K562 (cell line): ENCODE measurements around the gene FIZ1. TPM values are rescaled to one million over a fixed set of nuclear protein-coding genes. Genes with fewer than 3 reads are reported as not detected.
A peak's percentile ranks its signal among the peaks of the same experiment; 100 is the strongest.

Experiments
- ATAC-seq: fragments of 200-7000 bp; cut with Tn5 transposase; 3 replicates; pipeline ENCODE4 v1.9.1; 2020; ENCODE audit warnings: moderate library complexity
- BruUV-seq: library from RNA; stranded (reverse); fragments of 400-500 nt; replicated peaks from 2 replicates; lab custom pipeline; 2021; lab: Mats Ljungman, UMichigan
- CTCF ChIA-PET: fragments of 300-600 bp; formaldehyde crosslinking; extraction: SDS; loops from one replicate; lab custom pipeline; 2021; ENCODE audit warnings: low intra/inter-chr PET ratio; lab: Yijun Ruan, JAX
- POLR2A ChIA-PET: fragments of 300-600, 350-650 bp; sonication (Branson Sonifier 250); formaldehyde crosslinking; extraction: SDS; loops from one replicate; lab custom pipeline; 2021; ENCODE audit warnings: antibody characterized with exemption, inconsistent platforms; lab: Yijun Ruan, JAX
- DNase-seq, 4 experiments: peaks; one replicate each; pipeline versions ENCODE4 v3.0.0 to v3.0.0-alpha.2; 2011 to 2018; ENCODE audit warnings: low spot score in 3 of 4, mixed read lengths in 3 of 4; ENCODE audit errors: extremely low read depth in 1 of 4
- FAIRE-seq: peaks from 2 replicates; lab custom pipeline; 2011; peaks lifted over from hg19 to GRCh38; lab: Jason Lieb, UNC
- H2AFZ ChIP-seq: 2 replicates; pipeline ENCODE4 v1.6.0; 2011; ENCODE audit warnings: low read depth, low read length, control low read depth, inconsistent platforms
- H3K27ac ChIP-seq: fragments of 200-600 bp; 3 replicates; pipeline ENCODE4 v1.8.0; 2011; ENCODE audit warnings: low read depth, mild to moderate bottlenecking, control low read depth, inconsistent platforms, low read length, moderate library complexity, mixed read lengths; ENCODE audit errors: extremely low read depth
- H3K27me3 ChIP-seq, 2 experiments: fragments of 300-600 bp in 1 of 2; 2 replicates in 1 of 2; 3 replicates in 1 of 2; pipeline versions ENCODE4 v1.6.0 to v1.8.0; 2011; ENCODE audit warnings: inconsistent platforms in 2 of 2, low read length in 2 of 2, mild to moderate bottlenecking in 1 of 2, mixed read lengths in 1 of 2, moderate library complexity in 1 of 2; ENCODE audit not compliant: control insufficient read depth in 2 of 2, insufficient read depth in 2 of 2
- H3K36me3 ChIP-seq: fragments of 300-600 bp; 3 replicates; pipeline ENCODE4 v1.8.0; 2011; ENCODE audit warnings: mild to moderate bottlenecking, low read length, inconsistent platforms; ENCODE audit not compliant: control insufficient read depth, insufficient read depth
- H3K4me1 ChIP-seq, 2 experiments: fragments of 200-600 bp in 1 of 2; replicated peaks in 1 of 2; 2 replicates in 1 of 2; 3 replicates in 1 of 2; pipeline versions ENCODE4 v1.5.1 to v1.8.0; 2011; ENCODE audit warnings: inconsistent platforms in 2 of 2, low read length in 2 of 2, mild to moderate bottlenecking in 1 of 2, mixed read lengths in 1 of 2, moderate library complexity in 1 of 2; ENCODE audit not compliant: control insufficient read depth in 2 of 2, insufficient read depth in 2 of 2
- H3K4me2 ChIP-seq: 2 replicates; pipeline ENCODE4 v1.6.1; 2011; ENCODE audit warnings: low read length, control low read depth, inconsistent platforms, mixed read lengths; ENCODE audit not compliant: insufficient read depth
- H3K4me3 ChIP-seq: fragments of 200-600 bp; sonication (generic), shearing (Covaris generic); 2 replicates; pipeline ENCODE4 v1.5.1; 2016; ENCODE audit warnings: control low read depth, inconsistent platforms
- H3K79me2 ChIP-seq: fragments of 200-600 bp; 3 replicates; pipeline ENCODE4 v1.8.0; 2011; ENCODE audit warnings: low read length, inconsistent platforms; ENCODE audit not compliant: control insufficient read depth, insufficient read depth
- H3K9ac ChIP-seq, 2 experiments: 2 replicates each; pipeline versions ENCODE4 v1.6.0 to v1.6.1; 2011; ENCODE audit warnings: low read depth in 2 of 2, low read length in 2 of 2, control low read depth in 1 of 2, inconsistent platforms in 1 of 2, mild to moderate bottlenecking in 1 of 2, mixed read lengths in 1 of 2; ENCODE audit not compliant: insufficient read depth in 1 of 2
- H3K9me1 ChIP-seq: one replicate; pipeline ENCODE4 v1.6.0; 2011; ENCODE audit warnings: inconsistent platforms, mild to moderate bottlenecking, low read length, moderate library complexity; ENCODE audit not compliant: control insufficient read depth, insufficient read depth
- H3K9me3 ChIP-seq: replicated peaks from 2 replicates; pipeline ENCODE4 v1.5.1; 2011; ENCODE audit warnings: low read depth, low read length, inconsistent platforms; ENCODE audit not compliant: control insufficient read depth, insufficient read depth
- H4K20me1 ChIP-seq: replicated peaks from 2 replicates; pipeline ENCODE4 v1.6.1; 2011; ENCODE audit warnings: low read length, inconsistent platforms, mixed read lengths; ENCODE audit not compliant: control insufficient read depth, insufficient read depth
- CBFA2T3 ChIP-seq: fragments of 450-650 bp; IDR thresholded peaks from 2 replicates; pipeline ENCODE4 v1.6.1; 2017
- E2F6 ChIP-seq, 2 experiments: IDR thresholded peaks; 2 replicates each; pipeline ENCODE4 v1.6.1; 2011; ENCODE audit warnings: borderline replicate concordance in 1 of 2, control low read depth in 1 of 2, low read depth in 1 of 2, low read length in 1 of 2, mild to moderate bottlenecking in 1 of 2, mixed read lengths in 1 of 2, moderate library complexity in 1 of 2; ENCODE audit not compliant: insufficient read depth in 1 of 2, insufficient read length in 1 of 2, poor library complexity in 1 of 2, severe bottlenecking in 1 of 2; ENCODE audit errors: extremely low read depth in 1 of 2
- FIP1L1 ChIP-seq: fragments of 200-400 bp; formaldehyde crosslinking; IDR thresholded peaks from 2 replicates; pipeline ENCODE4 v1.6.1; 2018; ENCODE audit warnings: mild to moderate bottlenecking, low read depth, low read length; ENCODE audit not compliant: poor library complexity, severe bottlenecking
- GABPB1 ChIP-seq: sonication (generic); formaldehyde crosslinking; IDR thresholded peaks from 2 replicates; pipeline ENCODE4 v1.8.0; 2022; ENCODE audit warnings: mild to moderate bottlenecking, missing genetic modification reagents
- MEIS2 ChIP-seq: fragments of 450-650 bp; IDR thresholded peaks from 2 replicates; pipeline ENCODE4 v1.6.1; 2014; ENCODE audit warnings: mild to moderate bottlenecking; ENCODE audit not compliant: partially characterized antibody
- PBX2 ChIP-seq, 2 experiments: IDR thresholded peaks in 1 of 2; conservative IDR thresholded peaks in 1 of 2; 2 replicates each; pipeline ENCODE4 v1.6.1; 2016; ENCODE audit warnings: low read depth in 2 of 2, mild to moderate bottlenecking in 1 of 2, missing compliant biosample characterization in 1 of 2, missing genetic modification characterization in 1 of 2, moderate library complexity in 1 of 2
- PKNOX1 ChIP-seq: fragments of 450-650 bp; IDR thresholded peaks from 2 replicates; pipeline ENCODE4 v1.6.1; 2016
- WGBS: fragments of 100-300 bp; shearing (Covaris generic); methylation state at CpG from one replicate; pipeline ENCODE4 v1.1.6; 2016; ENCODE audit warnings: low coverage, mixed read lengths; ENCODE audit not compliant: insufficient coverage; ENCODE audit errors: missing lambda C conversion rate; 5-methylcytosine and 5-hydroxymethylcytosine counted together
- in situ Hi-C: fragments of 300-500 bp; cut with MboI; formaldehyde crosslinking; loops from 4 replicates; pipeline ENCODE4 v1.15.0; 2018; ENCODE audit warnings: inconsistent platforms, mixed read lengths
- intact Hi-C: fragments of 100-400 bp; cut with micrococcal nuclease; formaldehyde crosslinking; loops from 2 replicates; pipeline ENCODE4 v1.14.2; 2022
- polyA plus RNA-seq, 8 experiments: library from polyadenylated mRNA; depleted of rRNA in 4 of 8; stranded (reverse) in 5 of 8; unstranded in 3 of 8; fragments of >200 nt; fragmentation: Nextera tagmentation in 2 of 8; fragmentation: Illumina TruSeq in 1 of 8; extraction: Ambion mirVana in 2 of 8; extraction: Trizol in 1 of 8; gene quantifications; 2 replicates each; pipeline versions ENCODE4 v1.2.1 to v1.2.3, GENCODE V29; 2011 to 2014; ENCODE audit warnings: inconsistent platforms in 1 of 8, missing spikeins in 1 of 8
- total RNA-seq, 7 experiments: library from RNA; depleted of rRNA in 6 of 7; stranded (reverse); fragments of >200 nt in 6 of 7; fragmentation: Illumina TruSeq in 2 of 7; extraction: Trizol in 2 of 7; gene quantifications; 2 replicates each; pipeline versions ENCODE4 v1.2.1 to v1.2.3, GENCODE V29; 2011 to 2021; ENCODE audit warnings: low replicate concordance in 1 of 7

Gene FIZ1
- total and polyA plus RNA-seq, 9 of the 15 experiments (the other 6 are each of a cell fraction or from before 2014, with no cell fraction given), result 0.79 to 17.5 (median 5.5) TPM

- TF ChIP-seq CBFA2T3 (peak; percentile 42; the same call in 1 of the 2 replicates), MEIS2 (peak; percentile 84), E2F6 (IDR thresholded peaks at IDR 0.05; ENCODE audit: borderline replicate concordance in 1 of 2, extremely low read depth in 1 of 2, insufficient read depth in 1 of 2, insufficient read length in 1 of 2, low read depth in 1 of 2, low read length in 1 of 2, poor library complexity in 1 of 2, severe bottlenecking in 1 of 2) (no peak), FIP1L1 (no peak), PBX2 (CRISPR knock-in tag; IDR thresholded peaks at IDR 0.05; ENCODE audit: low read depth) (no peak), PBX2 (tag; conservative IDR thresholded peaks at IDR 0.05; ENCODE audit: low read depth) (peak; percentile 73), GABPB1 (CRISPR knock-in tag) (no peak), PKNOX1 (peak; percentile 64)
- no peaks in the 10 kb centered on the region for H3K9me1 ChIP-seq
- H2AFZ ChIP-seq, result no peak overlapping the region
- DNase-seq, result no peak
- peaks cover 8 to 12% of the 10 kb centered on the region in 2 experiments; a peak in 4 of 5 replicates for H3K27me3 ChIP-seq
- intact Hi-C loops (no loop called here), in situ Hi-C loops (no loop called here)
- no peak overlapping the region for H3K4me3 ChIP-seq
- no peak overlapping the region for H3K27ac ChIP-seq
- WGBS, result 2% methylated on average over 6 of the region's 6 CpGs
- peaks cover 10% of the 10 kb centered on the region; the same call in 2 of the 3 replicates for H3K36me3 ChIP-seq
- CTCF ChIA-PET, result no interaction called here
- FAIRE-seq, result peak; percentile 70
- BruUV-seq, result no TSS peak
- peaks cover 12% of the 10 kb centered on the region for H3K79me2 ChIP-seq
- H3K4me2 ChIP-seq, result peak overlapping the region; percentile 83
- 0 out of 2 replicates have a peak, but pooled peaks cover 1% of the 10 kb centered on the region for H4K20me1 ChIP-seq
- H3K4me1 ChIP-seq, result peaks cover 11 to 39% of the 10 kb centered on the region in 2 experiments; a peak in 3 of 5 replicates
- H3K9ac ChIP-seq, result no peak overlapping the region
- H3K9me3 ChIP-seq, result no peaks in the 10 kb centered on the region
- POLR2A ChIA-PET, result interaction anchor here (0.6 to 1.9 kb wide), 3 partner anchors 17 to 54 kb away, joined by 3 to 9 read pairs (median 4); partner anchors contain the start of gene FIZ1
- no peak for ATAC-seq
Observed at GRCh38 chr19:55581823-55582223, 17.5 kb downstream of the FIZ1 start.
